MCF 10A (cell line): ENCODE measurements around the gene HS3ST5. TPM values are rescaled to one million over a fixed set of nuclear protein-coding genes. Genes with fewer than 3 reads are reported as not detected.
"Not testable (repeated sequence)": the region's sequence is repeated elsewhere in the genome, so short reads cannot be mapped to it uniquely, and the experiment has no call there.

ENCODE experiments used
- BruUV-seq: library from RNA; stranded (reverse); fragments of 400-500 nt; replicated peaks from 2 replicates; lab custom pipeline; 2021; lab: Mats Ljungman, UMichigan
- CTCF ChIA-PET: fragments of 300-600 bp; sonication (Branson Sonifier 250); formaldehyde crosslinking; extraction: SDS; loops from one replicate; lab custom pipeline; 2021; ENCODE audit warnings: antibody characterized with exemption, inconsistent platforms; lab: Yijun Ruan, JAX
- POLR2A ChIA-PET: fragments of 300-600, 350-650 bp; sonication (Branson Sonifier 250); formaldehyde crosslinking; extraction: SDS; loops from one replicate; lab custom pipeline; 2020; ENCODE audit warnings: antibody characterized with exemption, inconsistent platforms; lab: Yijun Ruan, JAX
- DNase-seq: peaks from one replicate; pipeline ENCODE4 v3.0.0-alpha.2; 2018; ENCODE audit not compliant: unreplicated experiment
- H3K27ac Mint-ChIP-seq: one replicate; pipeline ENCODE4 v1.8.0; 2022; ENCODE audit warnings: mild to moderate bottlenecking, low read depth, mixed read lengths; ENCODE audit not compliant: unreplicated experiment
- H3K27me3 Mint-ChIP-seq: one replicate; pipeline ENCODE4 v1.8.0; 2022; ENCODE audit warnings: mixed read lengths; ENCODE audit not compliant: insufficient read depth, unreplicated experiment
- H3K36me3 Mint-ChIP-seq: one replicate; pipeline ENCODE4 v1.8.0; 2022; ENCODE audit warnings: mild to moderate bottlenecking, moderate library complexity, mixed read lengths; ENCODE audit not compliant: insufficient read depth, unreplicated experiment
- H3K4me1 Mint-ChIP-seq: one replicate; pipeline ENCODE4 v1.8.0; 2022; ENCODE audit warnings: mixed read lengths; ENCODE audit not compliant: insufficient read depth, unreplicated experiment
- H3K4me3 Mint-ChIP-seq: one replicate; pipeline ENCODE4 v1.8.0; 2022; ENCODE audit warnings: mild to moderate bottlenecking, moderate library complexity, mixed read lengths; ENCODE audit not compliant: unreplicated experiment
- H3K9me3 Mint-ChIP-seq: one replicate; pipeline ENCODE4 v1.8.0; 2022; ENCODE audit warnings: mixed read lengths; ENCODE audit not compliant: unreplicated experiment
- CTCF ChIP-seq: fragments of 200-600 bp; IDR thresholded peaks from one replicate; pipeline ENCODE4 v1.8.0; 2022; ENCODE audit warnings: antibody characterized with exemption, mild to moderate bottlenecking; ENCODE audit not compliant: unreplicated experiment
- intact Hi-C: fragments of 100-400 bp; cut with micrococcal nuclease; formaldehyde crosslinking; loops from 2 replicates; pipeline ENCODE4 v1.14.1; 2022
- total RNA-seq: library from RNA; stranded (reverse); gene quantifications from 2 replicates; pipeline ENCODE4 v1.2.3, GENCODE V29; 2022

The HS3ST5 gene
- total RNA-seq, 1 experiment from 2014 or later: not detected

GRCh38 chr6:114052141-114052540 is 290.7 kb downstream of the HS3ST5 start:
- no peak for TF ChIP-seq CTCF
- intact Hi-C loops: no loop called here
- no TSS peak for BruUV-seq
- no peak overlapping the region for H3K27ac Mint-ChIP-seq
- peaks cover 6% of the 10 kb centered on the region for H3K4me1 Mint-ChIP-seq
- ChIA-PET POLR2A (no interaction called here), CTCF (interaction anchor here (1.5 kb wide), 1 partner anchor 8 kb away, joined by 5 read pairs; no protein-coding TSS in a partner anchor)
- no peak for DNase-seq
- H3K27me3 Mint-ChIP-seq: no peaks in the 10 kb centered on the region
- H3K9me3 Mint-ChIP-seq: peaks cover 9% of the 10 kb centered on the region
- no peaks in the 10 kb centered on the region for H3K36me3 Mint-ChIP-seq
- H3K4me3 Mint-ChIP-seq: no peak overlapping the region

GRCh38 chr6:114051031-114051430 is 291.8 kb downstream of the HS3ST5 start:
- ChIA-PET POLR2A (no interaction called here), CTCF (interaction anchor here (0.6 to 0.7 kb wide), 2 partner anchors 11 to 43 kb away, joined by 3 read pairs; no protein-coding TSS in a partner anchor)
- peaks cover 6% of the 10 kb centered on the region for H3K4me1 Mint-ChIP-seq
- no peak overlapping the region for H3K4me3 Mint-ChIP-seq
- intact Hi-C loops: no loop called here
- BruUV-seq: no TSS peak
- DNase-seq: no peak
- H3K9me3 Mint-ChIP-seq: peaks cover 9% of the 10 kb centered on the region
- no peak for TF ChIP-seq CTCF
- H3K27me3 Mint-ChIP-seq: no peaks in the 10 kb centered on the region
- H3K27ac Mint-ChIP-seq: no peak overlapping the region
- no peaks in the 10 kb centered on the region for H3K36me3 Mint-ChIP-seq

GRCh38 chr6:114049367-114049966 is 293.4 kb downstream of the HS3ST5 start:
- no peak for TF ChIP-seq CTCF
- no peak for DNase-seq
- Mint-ChIP-seq H3K36me3 (no peaks in the 10 kb centered on the region), H3K4me1 (peaks cover 6% of the 10 kb centered on the region), H3K27ac (no peak overlapping the region), H3K9me3 (peaks cover 9% of the 10 kb centered on the region), H3K4me3 (no peak overlapping the region), H3K27me3 (no peaks in the 10 kb centered on the region)
- CTCF ChIA-PET: interaction anchor here (0.6 to 0.8 kb wide), 2 partner anchors 54 kb away, joined by 3 read pairs; no protein-coding TSS in a partner anchor
- BruUV-seq: no TSS peak
- POLR2A ChIA-PET: interaction anchor here (0.8 kb wide), 1 partner anchor 23 kb away, joined by 3 read pairs; no protein-coding TSS in a partner anchor
- intact Hi-C loops: no loop called here

GRCh38 chr6:114044566-114044965 is 298.3 kb downstream of the HS3ST5 start:
- BruUV-seq, intact Hi-C loops, H3K4me1 Mint-ChIP-seq, H3K27ac Mint-ChIP-seq, H3K36me3 Mint-ChIP-seq, H3K4me3 Mint-ChIP-seq, H3K9me3 Mint-ChIP-seq, H3K27me3 Mint-ChIP-seq, DNase-seq: not testable (repeated sequence)
- POLR2A ChIA-PET: interaction anchor here (0.6 kb wide), 1 partner anchor 97 kb away, joined by 3 read pairs; no protein-coding TSS in a partner anchor
- CTCF ChIA-PET: interaction anchor here (0.6 to 1.2 kb wide), 3 partner anchors 17 to 249 kb away, joined by 3 to 4 read pairs (median 3); no protein-coding TSS in a partner anchor
